EL (cell line): ENCODE measurements around the gene NEK6.
"Not testable (repeated sequence)": the region's sequence is repeated elsewhere in the genome, so short reads cannot be mapped to it uniquely, and the experiment has no call there.

Source experiments
- DNase-seq: peaks from one replicate; pipeline ENCODE4 v3.0.0-alpha.2; 2016

NEK6 gene

GRCh38 chr9:124231095-124231737 lies 26.5 kb upstream of the NEK6 start:
- DNase-seq = no peak

- DNase-seq = no peak
Observed at GRCh38 chr9:124238546-124239140, 19.1 kb upstream of the NEK6 start.

GRCh38 chr9:124239249-124240073 lies 18.3 kb upstream of the NEK6 start:
- DNase-seq = no peak

GRCh38 chr9:124242331-124243194 lies 15.2 kb upstream of the NEK6 start:
- peak; percentile 65 for DNase-seq

GRCh38 chr9:124247393-124247792 lies 10.4 kb upstream of the NEK6 start:
- DNase-seq = not testable (repeated sequence)

GRCh38 chr9:124248066-124248465 lies 9.7 kb upstream of the NEK6 start:
- peak; percentile 31 for DNase-seq

GRCh38 chr9:124248960-124249359 lies 8.8 kb upstream of the NEK6 start:
- no peak for DNase-seq

- no peak for DNase-seq
Observed at GRCh38 chr9:124251204-124251603, 6.5 kb upstream of the NEK6 start.

GRCh38 chr9:124251605-124252378 lies 6.0 kb upstream of the NEK6 start:
- DNase-seq = peak; percentile 84

- DNase-seq = not testable (repeated sequence)
Observed at GRCh38 chr9:124252878-124253277, 4.9 kb upstream of the NEK6 start.

GRCh38 chr9:124254261-124254682 lies 3.5 kb upstream of the NEK6 start:
- DNase-seq = no peak

GRCh38 chr9:124255222-124255621 lies 2.5 kb upstream of the NEK6 start:
- DNase-seq = no peak

GRCh38 chr9:124256517-124257069 lies 1.2 kb upstream of the NEK6 start:
- peak; percentile 95 for DNase-seq

- DNase-seq = peak; percentile 53
Observed at GRCh38 chr9:124257070-124257843, 492 bp upstream of the NEK6 start.

GRCh38 chr9:124258607-124259157 lies 933 bp downstream of the NEK6 start:
- peak; percentile 32 for DNase-seq

- DNase-seq = peak; percentile 93
Observed at GRCh38 chr9:124259158-124259808, 1.5 kb downstream of the NEK6 start.

- DNase-seq = peak; percentile 74
Observed at GRCh38 chr9:124260769-124261603, 3.2 kb downstream of the NEK6 start.

GRCh38 chr9:124261736-124262648 lies 4.2 kb downstream of the NEK6 start:
- no peak for DNase-seq
